Measurements from ENCODE around the gene THRA. TPM values are rescaled to one million over a fixed set of nuclear protein-coding genes. Genes with fewer than 3 reads are reported as not detected.

THRA gene
- total and polyA plus RNA-seq, 2 of the 8 experiments (the other 6 are each of a cell fraction or from before 2014, with no cell fraction given), result 6.4 to 10.2 TPM

DNA sequence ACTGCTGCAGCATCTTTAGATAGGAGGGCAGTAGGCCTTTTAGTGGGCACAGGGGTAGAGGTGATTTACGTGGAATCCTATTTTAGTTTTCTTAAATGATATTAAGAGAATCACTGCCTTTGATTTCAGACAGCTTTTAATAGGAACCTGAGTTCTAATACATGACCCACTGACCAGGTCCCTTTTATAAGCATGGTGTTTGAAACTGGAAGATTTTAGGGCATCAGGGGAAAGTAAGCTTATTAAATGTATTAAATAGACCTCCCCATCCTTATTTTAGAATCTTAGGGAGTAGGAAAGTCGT lies 61.0 kb downstream of the THRA start:
- Histone ChIP-seq H3K27ac (ENCODE audit: low read depth, low read length) (no peak overlapping the region), H2AK5ac (ENCODE audit: low read depth, low read length) (no peak overlapping the region), H3K4me1 (replicated peaks in 1 of 4; ENCODE audit: control insufficient read depth in 3 of 4, insufficient read depth in 4 of 4, low read length in 3 of 4) (peaks cover 0 to 3% (median under 1%) of the 10 kb centered on the region in 4 experiments; a peak in 2 of 7 replicates), H2BK120ac (replicated peaks; ENCODE audit: low read depth, low read length) (no peak overlapping the region), H3K18ac (ENCODE audit: extremely low read depth, low read length) (0 out of 2 replicates have a peak overlapping the region, but pooled peaks have one; percentile 60), H4K20me1 (replicated peaks in 1 of 2; ENCODE audit: control insufficient read depth in 1 of 2, insufficient read depth in 2 of 2, low read length in 2 of 2) (peaks cover 4 to 13% of the 10 kb centered on the region in 2 experiments), H3K9ac (replicated peaks in 1 of 4; ENCODE audit: extremely low read depth in 1 of 4, low read depth in 3 of 4, low read length in 3 of 4) (peak overlapping the region in 1 of 4 experiments; percentile 72; a peak in 1 of 7 replicates), H3K23me2 (ENCODE audit: low read depth, low read length) (peaks cover 17% of the 10 kb centered on the region; the same call in 1 of the 2 replicates), H3K79me1 (ENCODE audit: low read depth, low read length) (peaks cover 16% of the 10 kb centered on the region; the same call in 1 of the 2 replicates), H3K4me3 (ENCODE audit: extremely low read depth in 1 of 4, insufficient read depth in 2 of 4, low read depth in 3 of 4, low read length in 4 of 4) (peak overlapping the region; percentile 80 to 91 (median 86)), H3K14ac (ENCODE audit: insufficient read length) (no peak overlapping the region), H3K79me2 (ENCODE audit: control insufficient read depth in 1 of 2, insufficient read depth in 2 of 2, low read length in 2 of 2) (peaks cover 22 to 68% of the 10 kb centered on the region in 2 experiments), H2AFZ (ENCODE audit: low read length) (no peak overlapping the region), H2BK12ac (ENCODE audit: low read depth, low read length) (no peak overlapping the region), H2BK5ac (ENCODE audit: low read depth, low read length) (0 out of 2 replicates have a peak overlapping the region, but pooled peaks have one; percentile 81), H3K27me3 (replicated peaks in 1 of 4; ENCODE audit: control insufficient read depth in 3 of 4, extremely low read depth in 1 of 4, insufficient read depth in 3 of 4, low read length in 3 of 4) (no peaks in the 10 kb centered on the region; a peak in 1 of 7 replicates), H2BK20ac (ENCODE audit: low read length) (no peak overlapping the region), H3K36me3 (ENCODE audit: control insufficient read depth in 2 of 4, insufficient read depth in 4 of 4, low read length in 3 of 4) (peaks cover 12 to 35% (median 18%) of the 10 kb centered on the region in 4 experiments), H4K91ac (replicated peaks; ENCODE audit: insufficient read length, low read length) (peak overlapping the region; percentile 16), H3K9me3 (ENCODE audit: insufficient read depth in 2 of 2, low read depth in 1 of 2, low read length in 1 of 2) (no peaks in the 10 kb centered on the region), H3K4ac (replicated peaks; ENCODE audit: insufficient read length, low read depth, low read length) (no peak overlapping the region), H3K56ac (replicated peaks; ENCODE audit: insufficient read length, low read depth, low read length) (no peak overlapping the region), H3K4me2 (ENCODE audit: insufficient read depth in 1 of 2, low read depth in 2 of 2, low read length in 2 of 2) (peak overlapping the region; percentile 84 to 90), H2BK15ac (ENCODE audit: low read length) (0 out of 2 replicates have a peak overlapping the region, but pooled peaks have one; percentile 19), H4K8ac (ENCODE audit: extremely low read depth, insufficient read depth, low read length) (no peak overlapping the region), H4K5ac (ENCODE audit: insufficient read length, low read depth, low read length) (no peak overlapping the region), H3K23ac (ENCODE audit: insufficient read length) (no peak overlapping the region)
- TF ChIP-seq POLR2A (IDR thresholded peaks at IDR 0.05; ENCODE audit: control extremely low read depth in 1 of 2, low read depth in 2 of 2, low read length in 2 of 2), result 0 out of 3 replicates have a peak, but pooled peaks of 1 of the 2 experiments have one; percentile 1
- no peak for TF ChIP-seq TBP (IDR thresholded peaks at IDR 0.05; ENCODE audit: low read depth, low read length)
- WGBS, 2 experiments (ENCODE audit: extremely low coverage in 1 of 2, insufficient coverage in 1 of 2, insufficient read length in 1 of 2, insufficient replicate concordance in 2 of 2, low coverage in 1 of 2, low lambda C conversion rate in 2 of 2, missing lambda C conversion rate in 1 of 2), result 3% methylated on average over 2 of the region's 2 CpGs; no CpG with 5 or more reads in 1 of the 2 experiments
- ChIA-PET POLR2A (ENCODE audit: partially characterized antibody) (interaction anchor here (0.9 to 16.7 kb wide), 27 partner anchors 9 to 183 kb away, joined by 3 to 399 read pairs (median 6); partner anchors contain the start of genes CASC3, CDC6, MED24 and NR1D1), CTCF (ENCODE audit: partially characterized antibody) (interaction anchor here (0.6 to 14.0 kb wide), 17 partner anchors 9 to 222 kb away, joined by 3 to 135 read pairs (median 4); partner anchors contain the start of genes CASC3 and THRA)
- no peak for DNase-seq (ENCODE audit: low read depth in 1 of 2, low spot score in 2 of 2)
- no peak for FAIRE-seq

Data from H1 (cell line).